Choroid plexus epithelial cell (primary cell): ENCODE results near the gene ERC2.

Experiments
- DNase-seq: peaks from one replicate; pipeline ENCODE4 v3.0.0-alpha.2; 2010; ENCODE audit warnings: low read depth
- H3K4me3 ChIP-seq: 2 replicates; pipeline ENCODE4 v1.5.1; 2011; ENCODE audit warnings: low read depth, mild to moderate bottlenecking, control low read depth, low read length, moderate library complexity
- CTCF ChIP-seq: conservative IDR thresholded peaks from 2 replicates; pipeline ENCODE4 v1.5.1; 2011; ENCODE audit warnings: low read depth, mild to moderate bottlenecking, control low read depth, inconsistent platforms, low read length, moderate library complexity

The ERC2 gene

GRCh38 chr3:55718074-55718473 is 750.2 kb downstream of the ERC2 start:
- no peak for DNase-seq
- no peak overlapping the region for H3K4me3 ChIP-seq
- no peak for TF ChIP-seq CTCF

GRCh38 chr3:55717481-55717880 is 750.8 kb downstream of the ERC2 start:
- no peak overlapping the region for H3K4me3 ChIP-seq
- TF ChIP-seq CTCF = no peak
- DNase-seq = no peak

- no peak overlapping the region for H3K4me3 ChIP-seq
- no peak for TF ChIP-seq CTCF
- DNase-seq = no peak
These were observed 751.5 kb downstream of the ERC2 start for GRCh38 chr3:55716611-55717225.

GRCh38 chr3:55716044-55716443 is 752.2 kb downstream of the ERC2 start:
- no peak for TF ChIP-seq CTCF
- no peak for DNase-seq
- no peak overlapping the region for H3K4me3 ChIP-seq

GRCh38 chr3:55714057-55714456 is 754.2 kb downstream of the ERC2 start:
- H3K4me3 ChIP-seq = no peak overlapping the region
- no peak for TF ChIP-seq CTCF
- no peak for DNase-seq

GRCh38 chr3:55711646-55712045 is 756.6 kb downstream of the ERC2 start:
- TF ChIP-seq CTCF = no peak
- no peak overlapping the region for H3K4me3 ChIP-seq
- DNase-seq = no peak

- DNase-seq = no peak
- no peak overlapping the region for H3K4me3 ChIP-seq
- TF ChIP-seq CTCF = no peak
These were observed 758.8 kb downstream of the ERC2 start for GRCh38 chr3:55709411-55710012.
